ENCODE results near the gene CGNL1.

GRCh38 chr15:57382969-57383368 lies 6.7 kb downstream of the CGNL1 start:
- TF ChIP-seq, protein P1, sequence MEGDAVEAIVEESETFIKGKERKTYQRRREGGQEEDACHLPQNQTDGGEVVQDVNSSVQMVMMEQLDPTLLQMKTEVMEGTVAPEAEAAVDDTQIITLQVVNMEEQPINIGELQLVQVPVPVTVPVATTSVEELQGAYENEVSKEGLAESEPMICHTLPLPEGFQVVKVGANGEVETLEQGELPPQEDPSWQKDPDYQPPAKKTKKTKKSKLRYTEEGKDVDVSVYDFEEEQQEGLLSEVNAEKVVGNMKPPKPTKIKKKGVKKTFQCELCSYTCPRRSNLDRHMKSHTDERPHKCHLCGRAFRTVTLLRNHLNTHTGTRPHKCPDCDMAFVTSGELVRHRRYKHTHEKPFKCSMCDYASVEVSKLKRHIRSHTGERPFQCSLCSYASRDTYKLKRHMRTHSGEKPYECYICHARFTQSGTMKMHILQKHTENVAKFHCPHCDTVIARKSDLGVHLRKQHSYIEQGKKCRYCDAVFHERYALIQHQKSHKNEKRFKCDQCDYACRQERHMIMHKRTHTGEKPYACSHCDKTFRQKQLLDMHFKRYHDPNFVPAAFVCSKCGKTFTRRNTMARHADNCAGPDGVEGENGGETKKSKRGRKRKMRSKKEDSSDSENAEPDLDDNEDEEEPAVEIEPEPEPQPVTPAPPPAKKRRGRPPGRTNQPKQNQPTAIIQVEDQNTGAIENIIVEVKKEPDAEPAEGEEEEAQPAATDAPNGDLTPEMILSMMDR (IDR thresholded peaks at IDR 0.05), result no peak
- TF ChIP-seq EZH2phosphoT487 (IDR thresholded peaks at IDR 0.05), result no peak
